22Rv1 (cell line): ENCODE data around the gene CAD.

ENCODE experiments used
- ZFX ChIP-seq: fragments of 450-650 bp; IDR thresholded peaks from 2 replicates; pipeline ENCODE4 v1.6.1; 2017; ENCODE audit warnings: antibody characterized with exemption, borderline replicate concordance
- TF ChIP-seq, protein P1 (sequence below): fragments of 450-650 bp; IDR thresholded peaks from 2 replicates; pipeline ENCODE4 v1.5.1; 2017; ENCODE audit warnings: mild to moderate bottlenecking

DNA sequence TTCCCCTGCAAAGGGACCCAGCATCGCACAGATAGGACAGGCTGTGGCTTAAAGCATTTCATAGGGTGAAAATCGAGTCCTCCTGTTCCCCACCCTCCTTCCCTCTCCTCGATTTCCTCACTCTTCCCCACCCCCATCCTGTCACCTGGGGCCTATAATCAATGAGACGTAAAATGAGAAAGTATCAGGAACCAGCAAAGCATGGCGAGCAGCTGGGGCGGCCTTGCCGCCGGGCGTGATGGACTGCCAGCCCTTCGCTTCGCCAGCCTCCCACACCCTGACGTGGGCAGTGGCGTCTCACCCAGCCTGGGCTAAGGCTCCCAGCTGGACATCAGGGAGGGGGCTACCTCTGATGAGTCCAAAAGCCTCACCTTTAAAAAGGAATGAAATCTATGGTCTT, 34.6 kb downstream of the CAD start:
- TF ChIP-seq, protein P1, sequence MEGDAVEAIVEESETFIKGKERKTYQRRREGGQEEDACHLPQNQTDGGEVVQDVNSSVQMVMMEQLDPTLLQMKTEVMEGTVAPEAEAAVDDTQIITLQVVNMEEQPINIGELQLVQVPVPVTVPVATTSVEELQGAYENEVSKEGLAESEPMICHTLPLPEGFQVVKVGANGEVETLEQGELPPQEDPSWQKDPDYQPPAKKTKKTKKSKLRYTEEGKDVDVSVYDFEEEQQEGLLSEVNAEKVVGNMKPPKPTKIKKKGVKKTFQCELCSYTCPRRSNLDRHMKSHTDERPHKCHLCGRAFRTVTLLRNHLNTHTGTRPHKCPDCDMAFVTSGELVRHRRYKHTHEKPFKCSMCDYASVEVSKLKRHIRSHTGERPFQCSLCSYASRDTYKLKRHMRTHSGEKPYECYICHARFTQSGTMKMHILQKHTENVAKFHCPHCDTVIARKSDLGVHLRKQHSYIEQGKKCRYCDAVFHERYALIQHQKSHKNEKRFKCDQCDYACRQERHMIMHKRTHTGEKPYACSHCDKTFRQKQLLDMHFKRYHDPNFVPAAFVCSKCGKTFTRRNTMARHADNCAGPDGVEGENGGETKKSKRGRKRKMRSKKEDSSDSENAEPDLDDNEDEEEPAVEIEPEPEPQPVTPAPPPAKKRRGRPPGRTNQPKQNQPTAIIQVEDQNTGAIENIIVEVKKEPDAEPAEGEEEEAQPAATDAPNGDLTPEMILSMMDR = no peak
- TF ChIP-seq ZFX = no peak
